Glutamatergic neuron (in vitro differentiated cells): Measurements from ENCODE around the gene VEGFA. TPM values are rescaled to one million over a fixed set of nuclear protein-coding genes. Genes with fewer than 3 reads are reported as not detected.

Experiments
- DNase-seq: peaks from one replicate; pipeline ENCODE4 v3.0.0; 2022
- H3K27ac Mint-ChIP-seq: one replicate; pipeline ENCODE4 v1.8.0; 2020; ENCODE audit warnings: mild to moderate bottlenecking, mixed read lengths, inconsistent platforms; ENCODE audit not compliant: unreplicated experiment
- H3K27me3 Mint-ChIP-seq: one replicate; pipeline ENCODE4 v1.8.0; 2020; ENCODE audit warnings: mild to moderate bottlenecking, moderate library complexity, mixed read lengths, inconsistent platforms; ENCODE audit not compliant: unreplicated experiment
- H3K36me3 Mint-ChIP-seq: one replicate; pipeline ENCODE4 v1.8.0; 2020; ENCODE audit warnings: mild to moderate bottlenecking, mixed read lengths, inconsistent platforms; ENCODE audit not compliant: unreplicated experiment
- H3K4me1 Mint-ChIP-seq: one replicate; pipeline ENCODE4 v1.8.0; 2020; ENCODE audit warnings: mild to moderate bottlenecking, low read depth, mixed read lengths, inconsistent platforms; ENCODE audit not compliant: unreplicated experiment
- H3K4me3 Mint-ChIP-seq: one replicate; pipeline ENCODE4 v1.8.0; 2020; ENCODE audit warnings: mild to moderate bottlenecking, mixed read lengths, inconsistent platforms; ENCODE audit not compliant: unreplicated experiment
- H3K9me3 Mint-ChIP-seq: one replicate; pipeline ENCODE4 v1.8.0; 2020; ENCODE audit warnings: mild to moderate bottlenecking, moderate library complexity, mixed read lengths, inconsistent platforms; ENCODE audit not compliant: unreplicated experiment
- total RNA-seq: library from RNA; stranded (reverse); fragmentation: NEBNext Ultra II Directional; extraction: Animal tissue kit (Norgen Biotek cat#: 25700); gene quantifications from one replicate; pipeline ENCODE4 v1.2.1, GENCODE V29; 2021; ENCODE audit not compliant: unreplicated experiment
- TF ChIP-seq, protein P1 (sequence below): fragments of 200-600 bp; sonication (generic); IDR thresholded peaks from one replicate; pipeline ENCODE4 v1.5.0; 2021; ENCODE audit not compliant: partially characterized antibody, unreplicated experiment

VEGFA gene
- total RNA-seq, 1 donor from 2014 or later, result 21.6 TPM

DNA sequence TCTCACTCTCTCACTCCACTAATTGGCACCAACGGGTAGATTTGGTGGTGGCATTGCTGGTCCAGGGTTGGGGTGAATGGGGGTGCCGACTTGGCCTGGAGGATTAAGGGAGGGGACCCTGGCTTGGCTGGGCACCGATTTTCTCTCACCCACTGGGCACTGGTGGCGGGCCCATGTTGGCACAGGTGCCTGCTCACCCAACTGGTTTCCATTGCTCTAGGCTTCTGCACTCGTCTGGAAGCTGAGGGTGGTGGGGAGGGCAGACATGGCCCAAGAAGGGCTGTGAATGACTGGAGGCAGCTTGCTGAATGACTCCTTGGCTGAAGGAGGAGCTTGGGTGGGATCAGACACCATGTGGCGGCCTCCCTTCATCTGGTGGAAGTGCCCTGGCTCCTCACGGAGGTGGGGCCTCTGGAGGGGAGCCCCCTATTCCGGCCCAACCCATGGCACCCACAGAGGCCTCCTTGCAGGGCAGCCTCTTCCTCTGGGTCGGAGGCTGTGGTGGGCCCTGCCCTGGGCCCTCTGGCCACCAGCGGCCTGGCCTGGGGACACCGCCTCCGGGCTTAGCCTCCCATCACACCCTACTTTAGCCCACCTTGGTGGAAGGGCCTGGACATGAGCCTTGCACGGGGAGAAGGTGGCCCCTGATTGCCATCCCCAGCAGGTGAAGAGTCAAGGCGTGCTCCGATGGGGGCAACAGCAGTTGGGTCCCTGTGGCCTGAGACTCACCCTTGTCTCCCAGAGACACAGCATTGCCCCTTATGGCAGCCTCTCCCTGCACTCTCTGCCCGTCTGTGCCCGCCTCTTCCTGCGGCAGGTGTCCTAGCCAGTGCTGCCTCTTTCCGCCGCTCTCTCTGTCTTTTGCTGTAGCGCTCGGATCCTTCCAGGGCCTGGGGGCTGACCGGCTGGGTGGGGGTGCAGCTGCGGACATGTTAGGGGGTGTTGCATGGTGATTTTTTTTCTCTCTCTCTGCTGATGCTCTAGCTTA lies 11.2 kb downstream of the VEGFA start:
- no peaks in the 10 kb centered on the region for H3K36me3 Mint-ChIP-seq
- TF ChIP-seq, protein P1, sequence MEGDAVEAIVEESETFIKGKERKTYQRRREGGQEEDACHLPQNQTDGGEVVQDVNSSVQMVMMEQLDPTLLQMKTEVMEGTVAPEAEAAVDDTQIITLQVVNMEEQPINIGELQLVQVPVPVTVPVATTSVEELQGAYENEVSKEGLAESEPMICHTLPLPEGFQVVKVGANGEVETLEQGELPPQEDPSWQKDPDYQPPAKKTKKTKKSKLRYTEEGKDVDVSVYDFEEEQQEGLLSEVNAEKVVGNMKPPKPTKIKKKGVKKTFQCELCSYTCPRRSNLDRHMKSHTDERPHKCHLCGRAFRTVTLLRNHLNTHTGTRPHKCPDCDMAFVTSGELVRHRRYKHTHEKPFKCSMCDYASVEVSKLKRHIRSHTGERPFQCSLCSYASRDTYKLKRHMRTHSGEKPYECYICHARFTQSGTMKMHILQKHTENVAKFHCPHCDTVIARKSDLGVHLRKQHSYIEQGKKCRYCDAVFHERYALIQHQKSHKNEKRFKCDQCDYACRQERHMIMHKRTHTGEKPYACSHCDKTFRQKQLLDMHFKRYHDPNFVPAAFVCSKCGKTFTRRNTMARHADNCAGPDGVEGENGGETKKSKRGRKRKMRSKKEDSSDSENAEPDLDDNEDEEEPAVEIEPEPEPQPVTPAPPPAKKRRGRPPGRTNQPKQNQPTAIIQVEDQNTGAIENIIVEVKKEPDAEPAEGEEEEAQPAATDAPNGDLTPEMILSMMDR, result no peak
- peaks cover 3% of the 10 kb centered on the region for H3K9me3 Mint-ChIP-seq
- H3K4me1 Mint-ChIP-seq, result peaks cover 7% of the 10 kb centered on the region
- peaks cover 11% of the 10 kb centered on the region for H3K27me3 Mint-ChIP-seq
- peak overlapping the region; percentile 74 for H3K4me3 Mint-ChIP-seq
- DNase-seq, result no peak
- no peak overlapping the region for H3K27ac Mint-ChIP-seq

DNA sequence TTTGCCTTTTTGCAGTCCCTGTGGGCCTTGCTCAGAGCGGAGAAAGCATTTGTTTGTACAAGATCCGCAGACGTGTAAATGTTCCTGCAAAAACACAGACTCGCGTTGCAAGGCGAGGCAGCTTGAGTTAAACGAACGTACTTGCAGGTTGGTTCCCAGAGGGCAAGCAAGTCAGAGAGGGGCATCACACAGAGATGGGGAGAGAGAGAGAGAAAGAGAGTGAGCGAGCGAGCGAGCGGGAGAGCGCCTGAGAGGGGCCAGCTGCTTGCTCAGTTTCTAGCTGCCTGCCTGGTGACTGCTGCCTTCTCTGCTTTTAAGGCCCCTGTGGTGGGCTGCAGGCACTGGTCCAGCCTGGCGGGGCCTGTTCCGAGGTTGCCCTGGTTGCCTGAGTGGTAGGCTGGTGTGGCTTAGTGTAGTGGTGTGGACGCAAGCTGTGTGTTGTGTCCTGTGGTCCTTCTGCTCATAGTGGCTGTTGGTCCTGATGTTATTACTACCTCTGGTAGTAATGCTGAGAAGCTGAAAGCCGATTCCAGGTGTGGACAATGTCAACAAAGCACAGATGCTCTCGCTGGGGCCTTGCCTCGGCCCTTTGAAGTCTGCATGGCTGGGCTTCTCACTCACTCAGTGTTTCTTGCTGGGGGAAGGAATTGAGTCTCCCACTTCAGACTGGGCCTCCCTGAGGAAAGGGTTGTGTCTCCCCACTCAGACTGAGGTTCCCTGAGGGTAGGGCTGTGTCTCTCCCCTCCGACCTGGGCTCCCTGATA lies 12.1 kb downstream of the VEGFA start:
- DNase-seq, result peak; percentile 39
- Mint-ChIP-seq H3K9me3 (peaks cover 3% of the 10 kb centered on the region), H3K4me3 (peak overlapping the region; percentile 74), H3K27me3 (peaks cover 9% of the 10 kb centered on the region), H3K27ac (peak overlapping the region; percentile 78), H3K36me3 (no peaks in the 10 kb centered on the region), H3K4me1 (peaks cover 7% of the 10 kb centered on the region)
- TF ChIP-seq, protein P1, result no peak

DNA sequence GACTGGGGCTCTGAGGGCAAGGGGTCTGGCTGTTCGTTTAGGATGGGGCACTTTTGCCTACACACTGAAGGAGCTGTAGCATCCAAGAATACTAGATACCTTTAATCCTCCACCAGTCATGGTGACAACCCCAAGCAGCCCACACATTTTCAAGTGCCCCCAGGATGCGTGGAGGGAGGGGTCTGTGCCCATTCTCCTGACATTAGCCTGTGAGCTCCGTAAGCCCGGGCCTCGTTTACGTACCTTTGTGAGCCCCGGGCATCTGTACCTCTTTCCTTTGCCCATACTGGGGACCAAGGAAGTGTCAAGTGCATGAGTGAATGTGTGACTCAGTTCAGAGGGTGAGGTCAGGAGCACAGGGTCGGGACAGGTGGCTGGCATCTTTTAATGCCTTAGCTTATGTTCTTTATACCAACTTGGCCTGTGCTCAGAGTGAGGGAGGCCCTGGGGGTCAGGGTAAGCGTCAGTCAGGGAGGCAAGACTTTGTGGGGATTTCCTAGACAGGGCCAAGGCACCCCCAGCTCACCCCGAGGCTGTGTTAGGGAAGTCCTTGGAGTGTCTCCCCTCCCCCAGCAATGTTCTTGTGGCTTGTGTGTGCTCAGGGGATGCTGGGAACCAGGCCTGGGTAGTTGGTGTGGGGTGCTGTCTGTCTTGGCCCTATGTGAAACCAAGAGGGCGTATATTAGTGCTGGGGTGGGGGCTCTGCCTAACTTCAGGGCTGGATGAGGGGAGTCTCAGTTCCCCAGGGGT lies 12.9 kb downstream of the VEGFA start:
- no peak for DNase-seq
- peaks cover 3% of the 10 kb centered on the region for H3K9me3 Mint-ChIP-seq
- TF ChIP-seq, protein P1, result no peak
- peaks cover 7% of the 10 kb centered on the region for H3K4me1 Mint-ChIP-seq
- no peak overlapping the region for H3K4me3 Mint-ChIP-seq
- H3K36me3 Mint-ChIP-seq, result no peaks in the 10 kb centered on the region
- H3K27me3 Mint-ChIP-seq, result peaks cover 8% of the 10 kb centered on the region
- no peak overlapping the region for H3K27ac Mint-ChIP-seq

DNA sequence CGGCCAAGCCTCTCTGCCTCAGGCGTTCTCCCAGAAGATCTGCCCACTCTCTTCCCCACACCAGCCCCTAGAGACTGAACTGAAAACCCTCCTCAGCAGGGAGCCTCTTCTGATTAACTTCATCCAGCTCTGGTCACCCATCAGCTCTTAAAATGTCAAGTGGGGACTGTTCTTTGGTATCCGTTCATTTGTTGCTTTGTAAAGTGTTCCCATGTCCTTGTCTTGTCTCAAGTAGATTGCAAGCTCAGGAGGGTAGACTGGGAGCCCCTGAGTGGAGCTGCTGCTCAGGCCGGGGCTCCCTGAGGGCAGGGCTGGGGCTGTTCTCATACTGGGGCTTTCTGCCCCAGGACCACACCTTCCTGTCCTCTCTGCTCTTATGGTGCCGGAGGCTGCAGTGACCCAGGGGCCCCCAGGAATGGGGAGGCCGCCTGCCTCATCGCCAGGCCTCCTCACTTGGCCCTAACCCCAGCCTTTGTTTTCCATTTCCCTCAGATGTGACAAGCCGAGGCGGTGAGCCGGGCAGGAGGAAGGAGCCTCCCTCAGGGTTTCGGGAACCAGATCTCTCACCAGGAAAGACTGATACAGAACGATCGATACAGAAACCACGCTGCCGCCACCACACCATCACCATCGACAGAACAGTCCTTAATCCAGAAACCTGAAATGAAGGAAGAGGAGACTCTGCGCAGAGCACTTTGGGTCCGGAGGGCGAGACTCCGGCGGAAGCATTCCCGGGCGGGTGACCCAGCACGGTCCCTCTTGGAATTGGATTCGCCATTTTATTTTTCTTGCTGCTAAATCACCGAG lies 14.2 kb downstream of the VEGFA start:
- peaks cover 3% of the 10 kb centered on the region for H3K9me3 Mint-ChIP-seq
- peaks cover 7% of the 10 kb centered on the region for H3K4me1 Mint-ChIP-seq
- peaks cover 7% of the 10 kb centered on the region for H3K27me3 Mint-ChIP-seq
- H3K36me3 Mint-ChIP-seq, result no peaks in the 10 kb centered on the region
- H3K4me3 Mint-ChIP-seq, result no peak overlapping the region
- TF ChIP-seq, protein P1, result no peak
- H3K27ac Mint-ChIP-seq, result no peak overlapping the region
- no peak for DNase-seq
